Esophagus muscularis mucosa (tissue), 4 donors: ENCODE measurements around the gene TRAPPC14. TPM values are rescaled to one million over a fixed set of nuclear protein-coding genes. Genes with fewer than 3 reads are reported as not detected.

Source experiments
- DNase-seq: peaks from one replicate; pipeline ENCODE4 v3.0.0-alpha.2; 2017; ENCODE audit errors: extremely low spot score
- H3K27ac ChIP-seq, 4 donors: fragments of 200-600 bp; sonication (generic); replicated peaks in 1 of 4; 1 replicate in 3 of 4; 2 replicates in 1 of 4; pipeline ENCODE4 v1.5.1; 2016 to 2019; ENCODE audit warnings: mild to moderate bottlenecking in 1 of 4
- H3K27me3 ChIP-seq, 4 donors: fragments of 200-600 bp; sonication (generic); one replicate each; pipeline versions ENCODE4 v1.5.1 to v1.6.0; 2016 to 2019
- H3K36me3 ChIP-seq, 4 donors: fragments of 200-600 bp; sonication (generic); one replicate each; pipeline ENCODE4 v1.5.1; 2016 to 2019
- H3K4me1 ChIP-seq, 4 donors: fragments of 200-600 bp; sonication (generic); one replicate each; pipeline ENCODE4 v1.5.1; 2016 to 2019
- H3K4me3 ChIP-seq, 4 donors: fragments of 200-600 bp; sonication (generic); 1 replicate in 2 of 4; 2 replicates in 2 of 4; pipeline ENCODE4 v1.5.1; 2016 to 2019; ENCODE audit warnings: mild to moderate bottlenecking in 4 of 4, moderate library complexity in 1 of 4
- H3K9me3 ChIP-seq, 4 donors: fragments of 200-600 bp; sonication (generic); 1 replicate in 3 of 4; 2 replicates in 1 of 4; pipeline ENCODE4 v1.5.1; 2016 to 2019
- EP300 ChIP-seq: sonication (generic); formaldehyde crosslinking; IDR thresholded peaks from one replicate; pipeline ENCODE4 v1.6.1; 2017; ENCODE audit warnings: antibody characterized with exemption
- POLR2A ChIP-seq: fragments of 450-650 bp; IDR thresholded peaks from one replicate; pipeline ENCODE4 v1.6.1; 2017; ENCODE audit warnings: antibody characterized with exemption, moderate library complexity, mild to moderate bottlenecking, low read depth
- POLR2AphosphoS5 ChIP-seq, 2 donors: sonication (generic); formaldehyde crosslinking; IDR thresholded peaks; one replicate each; pipeline ENCODE4 v1.6.1; 2017; ENCODE audit warnings: antibody characterized with exemption in 2 of 2
- WGBS: methylation state at CpG from one replicate; pipeline ENCODE4 v1.1.5; 2018; 5-methylcytosine and 5-hydroxymethylcytosine counted together
- intact Hi-C: fragments of 100-400 bp; cut with DNase I; formaldehyde crosslinking; loops from one replicate; pipeline ENCODE4 v1.15.1; 2023
- total RNA-seq, 4 donors: library from RNA; depleted of rRNA; stranded (reverse); fragments of >200 nt; gene quantifications; one replicate each; pipeline versions ENCODE4 v1.1.0 to v1.2.1, GENCODE V29; 2016
- TF ChIP-seq, protein P1 (sequence below), 3 experiments: fragments of 200-600 bp in 2 of 3; fragments of 450-650 bp in 1 of 3; sonication (generic) in 2 of 3; IDR thresholded peaks; one replicate each; pipeline ENCODE4 v1.5.1; 2017 to 2019; ENCODE audit warnings: antibody characterized with exemption in 3 of 3, mild to moderate bottlenecking in 2 of 3, moderate library complexity in 1 of 3

The TRAPPC14 gene
- total RNA-seq, 4 donors from 2014 or later, result 5.5 to 8.8 (median 6.8) TPM

DNA sequence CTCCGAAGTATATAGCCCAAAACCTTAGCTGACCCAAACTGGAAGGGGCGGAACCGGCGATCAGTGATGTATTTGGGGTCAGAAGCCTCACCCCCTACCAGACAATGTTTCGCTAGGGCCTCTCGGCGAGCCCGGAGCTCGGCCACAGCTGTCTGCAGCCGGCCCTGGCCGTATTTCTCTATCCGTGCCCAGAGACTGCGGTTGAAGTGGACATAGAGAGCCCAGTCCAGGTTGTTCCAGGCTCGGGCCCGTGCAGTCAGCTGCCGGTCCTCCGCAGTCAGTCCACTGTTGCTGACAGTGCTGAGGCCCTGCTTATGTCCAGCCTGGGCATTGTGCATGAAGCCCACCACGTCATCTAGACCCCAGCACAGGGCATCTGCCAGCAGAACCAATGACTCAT lies 1.5 kb upstream of the TRAPPC14 start:
- TF ChIP-seq, protein P1, sequence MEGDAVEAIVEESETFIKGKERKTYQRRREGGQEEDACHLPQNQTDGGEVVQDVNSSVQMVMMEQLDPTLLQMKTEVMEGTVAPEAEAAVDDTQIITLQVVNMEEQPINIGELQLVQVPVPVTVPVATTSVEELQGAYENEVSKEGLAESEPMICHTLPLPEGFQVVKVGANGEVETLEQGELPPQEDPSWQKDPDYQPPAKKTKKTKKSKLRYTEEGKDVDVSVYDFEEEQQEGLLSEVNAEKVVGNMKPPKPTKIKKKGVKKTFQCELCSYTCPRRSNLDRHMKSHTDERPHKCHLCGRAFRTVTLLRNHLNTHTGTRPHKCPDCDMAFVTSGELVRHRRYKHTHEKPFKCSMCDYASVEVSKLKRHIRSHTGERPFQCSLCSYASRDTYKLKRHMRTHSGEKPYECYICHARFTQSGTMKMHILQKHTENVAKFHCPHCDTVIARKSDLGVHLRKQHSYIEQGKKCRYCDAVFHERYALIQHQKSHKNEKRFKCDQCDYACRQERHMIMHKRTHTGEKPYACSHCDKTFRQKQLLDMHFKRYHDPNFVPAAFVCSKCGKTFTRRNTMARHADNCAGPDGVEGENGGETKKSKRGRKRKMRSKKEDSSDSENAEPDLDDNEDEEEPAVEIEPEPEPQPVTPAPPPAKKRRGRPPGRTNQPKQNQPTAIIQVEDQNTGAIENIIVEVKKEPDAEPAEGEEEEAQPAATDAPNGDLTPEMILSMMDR (IDR thresholded peaks at IDR 0.05), result no peak
- TF ChIP-seq EP300 (no peak), POLR2A (no peak), POLR2AphosphoS5 (IDR thresholded peaks at IDR 0.05) (no peak)
- intact Hi-C loops, result no loop called here
- no peak for DNase-seq
- peaks cover 17 to 35% (median 24%) of the 10 kb centered on the region in 4 donors for H3K4me1 ChIP-seq
- H3K4me3 ChIP-seq, result no peak overlapping the region
- H3K9me3 ChIP-seq, result no peaks in the 10 kb centered on the region
- no peaks in the 10 kb centered on the region for H3K27me3 ChIP-seq
- WGBS, result 93% methylated on average over 16 of the region's 18 CpGs
- no peak overlapping the region for H3K27ac ChIP-seq
- peaks cover 8 to 21% (median 19%) of the 10 kb centered on the region in 4 donors for H3K36me3 ChIP-seq

DNA sequence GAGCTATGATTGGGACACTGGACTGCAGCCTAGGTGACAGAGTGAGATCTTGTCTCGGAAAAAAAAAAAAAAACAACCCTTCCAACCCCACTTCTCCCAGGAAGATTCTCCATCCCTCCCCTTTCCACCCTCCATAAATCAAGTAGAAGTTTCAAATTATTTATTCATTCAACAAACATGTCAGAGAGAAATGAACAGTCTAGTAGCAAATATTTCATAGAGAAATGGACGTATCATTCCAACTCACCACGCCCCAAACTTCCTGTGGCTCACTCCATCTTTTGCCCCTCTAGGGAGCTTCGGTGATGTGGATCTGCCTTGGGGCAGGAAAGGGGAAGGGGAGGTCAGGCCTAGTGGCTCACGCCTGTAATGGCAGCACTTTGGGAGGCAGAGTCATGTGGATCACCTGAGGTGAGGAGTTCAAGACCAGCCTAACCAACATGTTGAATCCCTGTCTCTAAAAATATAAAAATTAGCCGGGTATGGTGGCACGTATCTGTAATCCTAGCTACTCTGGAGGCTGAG lies 638 bp upstream of the TRAPPC14 start:
- no peak for DNase-seq
- Histone ChIP-seq H3K4me1 (peaks cover 17 to 44% (median 24%) of the 10 kb centered on the region in 4 donors), H3K27me3 (no peaks in the 10 kb centered on the region), H3K36me3 (peaks cover 9 to 29% (median 28%) of the 10 kb centered on the region in 4 donors), H3K9me3 (no peaks in the 10 kb centered on the region), H3K27ac (peak overlapping the region; percentile 77 to 89 (median 83)), H3K4me3 (peak overlapping the region; percentile 84 to 97 (median 92))
- WGBS, result 58% methylated on average over 7 of the region's 7 CpGs
- TF ChIP-seq POLR2A (no peak), EP300 (no peak), POLR2AphosphoS5 (IDR thresholded peaks at IDR 0.05) (no peak)
- TF ChIP-seq, protein P1 (IDR thresholded peaks at IDR 0.05), result no peak
- intact Hi-C loops, result no loop called here

DNA sequence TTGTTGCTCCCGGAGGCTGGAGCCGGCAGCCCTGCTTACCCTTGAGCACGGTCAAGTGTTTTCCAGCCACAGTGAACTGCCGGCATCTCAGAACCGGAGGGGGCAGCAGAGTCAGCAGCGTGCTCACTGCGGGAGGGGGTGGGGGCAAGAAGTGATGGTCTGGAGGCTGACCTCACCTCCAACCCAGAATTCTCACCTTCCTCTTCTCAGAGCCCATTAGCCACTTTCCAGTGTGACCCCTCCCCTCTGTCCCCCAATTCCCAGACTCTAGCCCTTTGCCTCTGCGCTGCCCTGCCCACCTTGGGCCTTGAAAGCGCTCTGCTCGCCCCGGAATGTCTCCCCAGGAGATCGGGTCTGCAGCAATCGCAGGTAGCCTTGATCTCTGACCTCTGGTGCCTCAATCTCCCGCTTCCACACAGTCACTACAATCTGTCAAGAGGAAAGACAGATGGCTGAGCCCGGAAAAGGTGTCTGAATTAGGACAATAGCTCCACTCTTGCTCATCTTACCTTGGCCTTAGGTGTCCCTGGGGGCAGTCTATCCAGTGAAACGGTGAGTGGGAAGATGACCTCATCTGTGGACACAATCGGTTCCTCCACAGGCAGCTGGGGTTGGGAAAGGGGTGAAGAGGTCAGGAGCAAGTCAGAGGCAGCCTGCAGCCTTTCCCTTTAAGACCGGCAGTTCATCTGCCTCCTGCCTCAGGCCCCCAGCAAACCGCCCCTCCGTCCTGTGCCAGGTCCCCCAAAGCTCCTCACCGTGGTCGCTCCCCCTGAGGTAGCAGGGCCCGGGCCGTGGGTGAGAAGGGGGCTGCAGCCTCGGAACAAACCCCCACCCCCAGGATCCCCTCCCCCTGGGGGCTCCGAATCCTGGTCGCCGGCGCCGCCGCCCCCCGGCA lies 942 bp downstream of the TRAPPC14 start:
- WGBS, result 23% methylated on average over 17 of the region's 32 CpGs
- peaks cover 19 to 44% (median 40%) of the 10 kb centered on the region in 4 donors for H3K36me3 ChIP-seq
- intact Hi-C loops, result no loop called here

DNA sequence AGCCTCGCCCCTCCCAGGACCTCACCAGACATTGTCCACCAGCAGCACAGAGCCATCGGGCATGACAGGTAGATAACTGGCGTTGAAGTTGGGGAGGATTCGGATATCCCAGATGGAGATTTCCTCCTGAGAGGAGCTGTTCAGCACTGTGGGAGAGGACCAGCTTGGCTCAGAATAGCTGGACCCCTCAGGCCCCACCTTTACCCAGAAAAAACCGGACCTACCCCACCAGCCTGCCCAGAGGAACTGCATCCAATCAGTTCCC lies 1.5 kb downstream of the TRAPPC14 start:
- H3K27me3 ChIP-seq, result no peaks in the 10 kb centered on the region
- peaks cover 19 to 49% (median 40%) of the 10 kb centered on the region in 4 donors for H3K36me3 ChIP-seq
- WGBS, result 72% methylated on average over 4 of the region's 5 CpGs
- peak overlapping the region in 2 of 4 donors; percentile 90 to 94 for H3K4me3 ChIP-seq
- H3K27ac ChIP-seq, result peak overlapping the region; percentile 77 to 89 (median 83)
- intact Hi-C loops, result no loop called here
- H3K9me3 ChIP-seq, result no peaks in the 10 kb centered on the region
- peaks cover 17 to 56% (median 29%) of the 10 kb centered on the region in 4 donors for H3K4me1 ChIP-seq
- TF ChIP-seq POLR2AphosphoS5 (IDR thresholded peaks at IDR 0.05) (no peak), EP300 (no peak), POLR2A (no peak)
- TF ChIP-seq, protein P1 (IDR thresholded peaks at IDR 0.05), result no peak
- no peak for DNase-seq

More for the DNA sequence above, 942 bp downstream of the TRAPPC14 start:
- TF ChIP-seq EP300 (no peak), POLR2AphosphoS5 (IDR thresholded peaks at IDR 0.05) (no peak), POLR2A (no peak)
- TF ChIP-seq, protein P1 (IDR thresholded peaks at IDR 0.05), result peak in 1 of 3 experiments; percentile 2
- Histone ChIP-seq H3K4me1 (peaks cover 17 to 56% (median 29%) of the 10 kb centered on the region in 4 donors), H3K4me3 (peak overlapping the region; percentile 84 to 97 (median 92)), H3K27me3 (no peaks in the 10 kb centered on the region), H3K27ac (peak overlapping the region; percentile 77 to 89 (median 83)), H3K9me3 (no peaks in the 10 kb centered on the region)
- no peak for DNase-seq
